IPS-NIHi7 (cell line): ENCODE data around the gene ZNF267.
A peak's percentile ranks its signal among the peaks of the same experiment; 100 is the strongest.
"Not testable (repeated sequence)": the region's sequence is repeated elsewhere in the genome, so short reads cannot be mapped to it uniquely, and the experiment has no call there.

Experiments used
- DNase-seq: peaks from one replicate; pipeline ENCODE4 v3.0.0; 2012; ENCODE audit warnings: mixed read lengths; ENCODE audit errors: extremely low spot score

Gene ZNF267

GRCh38 chr16:31873556-31874365, at the start of gene ZNF267:
TSS of gene ZNF267 (plus strand) at chr16:31873807. CDS start at chr16:31873967, 160 bp downstream.
- peak; percentile 95 for DNase-seq

GRCh38 chr16:31833047-31833446, 40.6 kb upstream of the ZNF267 start:
- DNase-seq, result no peak

GRCh38 chr16:31836396-31836795, 37.2 kb upstream of the ZNF267 start:
- DNase-seq, result not testable (repeated sequence)

- DNase-seq, result no peak
These were observed 30.7 kb upstream of the ZNF267 start for GRCh38 chr16:31842864-31843263.

- DNase-seq, result not testable (repeated sequence)
These were observed 25.0 kb upstream of the ZNF267 start for GRCh38 chr16:31848572-31848971.

- DNase-seq, result no peak
These were observed 20.3 kb upstream of the ZNF267 start for GRCh38 chr16:31853291-31853690.

GRCh38 chr16:31860508-31860907, 13.1 kb upstream of the ZNF267 start:
- DNase-seq, result no peak

GRCh38 chr16:31861455-31861854, 12.2 kb upstream of the ZNF267 start:
- no peak for DNase-seq

GRCh38 chr16:31862761-31863160, 10.8 kb upstream of the ZNF267 start:
- no peak for DNase-seq

GRCh38 chr16:31868164-31868563, 5.4 kb upstream of the ZNF267 start:
- no peak for DNase-seq

- peak; percentile 69 for DNase-seq
These were observed 4.9 kb upstream of the ZNF267 start for GRCh38 chr16:31868691-31869167.

- no peak for DNase-seq
These were observed 4.0 kb upstream of the ZNF267 start for GRCh38 chr16:31869511-31870201.

GRCh38 chr16:31870809-31871208, 2.8 kb upstream of the ZNF267 start:
- DNase-seq, result no peak

GRCh38 chr16:31871510-31871909, 2.1 kb upstream of the ZNF267 start:
- DNase-seq, result no peak

- no peak for DNase-seq
These were observed 1.4 kb upstream of the ZNF267 start for GRCh38 chr16:31872201-31872600.

GRCh38 chr16:31874366-31875111, 932 bp downstream of the ZNF267 start:
- DNase-seq, result no peak

GRCh38 chr16:31875112-31875803, 1.7 kb downstream of the ZNF267 start:
- DNase-seq, result no peak

- no peak for DNase-seq
These were observed 2.4 kb downstream of the ZNF267 start for GRCh38 chr16:31875928-31876547.

GRCh38 chr16:31876951-31877828, 3.6 kb downstream of the ZNF267 start:
- DNase-seq, result no peak
